ENCODE data around the gene SGTA. TPM values are rescaled to one million over a fixed set of nuclear protein-coding genes. Genes with fewer than 3 reads are reported as not detected.

Gene SGTA
- polyA plus RNA-seq, 4 donors, result 38.2 to 79.5 (median 69.7) TPM

DNA sequence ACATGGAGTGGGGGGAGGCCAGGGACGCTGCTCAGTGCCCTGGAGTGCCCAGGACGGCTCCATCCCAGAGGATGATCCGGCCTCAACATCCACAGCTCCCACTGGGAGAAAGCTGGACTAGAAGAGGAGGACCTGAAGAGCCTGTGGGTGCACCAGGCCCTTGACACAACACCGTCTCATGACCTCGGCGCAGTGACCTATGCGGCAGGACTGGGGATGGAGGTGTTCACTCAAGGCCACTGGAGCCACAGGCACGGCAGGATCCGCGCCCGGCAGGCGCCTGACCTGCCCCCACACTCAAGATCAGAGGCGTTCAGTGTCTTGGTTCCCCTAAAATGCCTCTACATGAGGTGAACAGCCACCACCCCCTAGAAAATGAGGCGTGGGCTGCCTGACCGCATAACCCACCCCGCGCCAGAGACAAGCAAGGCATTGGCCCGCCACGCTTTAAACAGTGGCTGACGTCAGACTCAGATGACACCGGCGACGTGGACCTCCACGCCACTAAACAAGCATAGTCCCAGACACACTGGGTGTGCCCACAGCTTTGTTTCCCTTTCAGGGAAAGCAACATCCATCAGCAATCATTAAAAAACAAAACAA lies 8.0 kb downstream of the SGTA start:
- Histone ChIP-seq H3K4me3 (ENCODE audit: low read depth in 1 of 3, low read length in 3 of 3) (no peak overlapping the region), H3K4me1 (ENCODE audit: control insufficient read depth in 3 of 3, insufficient read depth in 2 of 3, low read depth in 1 of 3, low read length in 2 of 3) (peaks cover 3 to 10% (median 3%) of the 10 kb centered on the region in 3 donors), H3K9me3 (ENCODE audit: control insufficient read depth in 2 of 2, insufficient read depth in 1 of 2, low read depth in 1 of 2, low read length in 1 of 2) (peaks cover 0 to 6% of the 10 kb centered on the region in 2 donors), H3K27me3 (ENCODE audit: control insufficient read depth in 3 of 3, insufficient read depth in 3 of 3, low read length in 3 of 3) (no peaks in the 10 kb centered on the region), H3K27ac (ENCODE audit: low read depth in 1 of 3, low read length in 2 of 3) (peak overlapping the region; percentile 74 to 92 (median 91)), H3K36me3 (ENCODE audit: control insufficient read depth in 3 of 3, insufficient read depth in 2 of 3, low read depth in 1 of 3, low read length in 3 of 3) (peaks cover 0 to 72% (median 0%) of the 10 kb centered on the region in 3 donors)
- DNase-seq (no peak), FAIRE-seq (no peak)
- WGBS, 3 donors, result 80 to 89% (median 80%) methylated on average over 24 of the region's 24 CpGs

- H3K27me3 ChIP-seq (ENCODE audit: control insufficient read depth in 3 of 3, insufficient read depth in 3 of 3, low read length in 3 of 3), result no peaks in the 10 kb centered on the region
- H3K27ac ChIP-seq (ENCODE audit: low read depth in 1 of 3, low read length in 2 of 3), result no peak overlapping the region
- no peak overlapping the region for H3K4me3 ChIP-seq (ENCODE audit: low read depth in 1 of 3, low read length in 3 of 3)
- DNase-seq (no peak), FAIRE-seq (no peak)
- peaks cover 0 to 6% of the 10 kb centered on the region in 2 donors for H3K9me3 ChIP-seq (ENCODE audit: control insufficient read depth in 2 of 2, insufficient read depth in 1 of 2, low read depth in 1 of 2, low read length in 1 of 2)
- peaks cover 3 to 10% (median 3%) of the 10 kb centered on the region in 3 donors for H3K4me1 ChIP-seq (ENCODE audit: control insufficient read depth in 3 of 3, insufficient read depth in 2 of 3, low read depth in 1 of 3, low read length in 2 of 3)
- WGBS, 3 donors, result 88 to 91% (median 91%) methylated on average over 30 to 32 of the region's 32 CpGs
- peaks cover 0 to 71% (median 0%) of the 10 kb centered on the region in 3 donors for H3K36me3 ChIP-seq (ENCODE audit: control insufficient read depth in 3 of 3, insufficient read depth in 2 of 3, low read depth in 1 of 3, low read length in 3 of 3)
Observed at GRCh38 chr19:2774083-2774679, 8.9 kb downstream of the SGTA start.

DNA sequence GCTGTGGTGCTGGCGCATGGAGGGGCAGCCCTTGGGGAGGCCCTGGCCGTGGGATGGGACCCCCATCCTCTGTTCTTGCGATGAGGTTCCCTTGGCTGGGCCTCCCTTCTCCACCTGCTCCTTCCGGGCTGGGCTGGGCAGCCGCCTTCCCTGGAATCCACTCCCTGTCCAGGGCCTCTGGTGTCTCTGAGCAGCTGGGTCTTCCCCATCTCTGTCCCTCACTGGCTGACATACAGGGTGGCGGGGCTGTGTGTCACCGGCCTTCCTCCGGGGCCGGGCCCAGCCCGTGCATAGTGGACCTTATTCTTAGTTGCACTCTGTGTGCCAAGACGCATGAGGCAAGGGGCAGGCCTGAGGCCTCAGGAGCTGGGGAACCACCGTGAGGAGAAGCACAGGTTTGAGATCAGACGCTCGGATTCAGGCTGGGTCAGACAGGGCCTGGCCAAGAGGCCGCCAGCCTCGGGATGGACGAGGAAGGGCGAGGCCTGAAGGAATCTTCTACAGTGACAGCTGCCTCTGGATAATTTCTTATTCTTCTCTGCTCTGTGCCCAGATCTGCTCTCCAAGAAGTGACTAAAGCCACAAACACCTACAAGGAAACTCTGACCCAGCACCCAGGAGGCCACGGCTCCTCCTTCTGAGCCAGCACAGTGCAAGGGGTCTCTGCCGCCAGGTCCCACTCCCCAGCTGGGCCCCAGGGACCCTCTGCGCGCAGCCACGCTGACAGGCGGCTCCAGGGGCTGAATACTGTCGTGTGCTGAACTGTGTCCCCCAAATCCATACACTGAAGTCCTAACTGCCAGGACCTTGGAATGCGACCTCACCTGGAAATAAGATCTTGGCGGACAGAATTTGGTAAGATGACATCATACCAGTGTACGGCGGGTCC lies 11.0 kb downstream of the SGTA start:
- no peak overlapping the region for H3K4me3 ChIP-seq (ENCODE audit: low read depth in 1 of 3, low read length in 3 of 3)
- no peak overlapping the region for H3K27ac ChIP-seq (ENCODE audit: low read depth in 1 of 3, low read length in 2 of 3)
- FAIRE-seq, result no peak
- H3K36me3 ChIP-seq (ENCODE audit: control insufficient read depth in 3 of 3, insufficient read depth in 2 of 3, low read depth in 1 of 3, low read length in 3 of 3), result peaks cover 0 to 71% (median 2%) of the 10 kb centered on the region in 3 donors
- H3K4me1 ChIP-seq (ENCODE audit: control insufficient read depth in 3 of 3, insufficient read depth in 2 of 3, low read depth in 1 of 3, low read length in 2 of 3), result peaks cover 3 to 10% (median 3%) of the 10 kb centered on the region in 3 donors
- WGBS, 3 donors, result 80 to 86% (median 83%) methylated on average over 28 to 29 of the region's 29 CpGs
- no peaks in the 10 kb centered on the region for H3K27me3 ChIP-seq (ENCODE audit: control insufficient read depth in 3 of 3, insufficient read depth in 3 of 3, low read length in 3 of 3)
- no peak for DNase-seq
- peaks cover 0 to 6% of the 10 kb centered on the region in 2 donors for H3K9me3 ChIP-seq (ENCODE audit: control insufficient read depth in 2 of 2, insufficient read depth in 1 of 2, low read depth in 1 of 2, low read length in 1 of 2)

DNA sequence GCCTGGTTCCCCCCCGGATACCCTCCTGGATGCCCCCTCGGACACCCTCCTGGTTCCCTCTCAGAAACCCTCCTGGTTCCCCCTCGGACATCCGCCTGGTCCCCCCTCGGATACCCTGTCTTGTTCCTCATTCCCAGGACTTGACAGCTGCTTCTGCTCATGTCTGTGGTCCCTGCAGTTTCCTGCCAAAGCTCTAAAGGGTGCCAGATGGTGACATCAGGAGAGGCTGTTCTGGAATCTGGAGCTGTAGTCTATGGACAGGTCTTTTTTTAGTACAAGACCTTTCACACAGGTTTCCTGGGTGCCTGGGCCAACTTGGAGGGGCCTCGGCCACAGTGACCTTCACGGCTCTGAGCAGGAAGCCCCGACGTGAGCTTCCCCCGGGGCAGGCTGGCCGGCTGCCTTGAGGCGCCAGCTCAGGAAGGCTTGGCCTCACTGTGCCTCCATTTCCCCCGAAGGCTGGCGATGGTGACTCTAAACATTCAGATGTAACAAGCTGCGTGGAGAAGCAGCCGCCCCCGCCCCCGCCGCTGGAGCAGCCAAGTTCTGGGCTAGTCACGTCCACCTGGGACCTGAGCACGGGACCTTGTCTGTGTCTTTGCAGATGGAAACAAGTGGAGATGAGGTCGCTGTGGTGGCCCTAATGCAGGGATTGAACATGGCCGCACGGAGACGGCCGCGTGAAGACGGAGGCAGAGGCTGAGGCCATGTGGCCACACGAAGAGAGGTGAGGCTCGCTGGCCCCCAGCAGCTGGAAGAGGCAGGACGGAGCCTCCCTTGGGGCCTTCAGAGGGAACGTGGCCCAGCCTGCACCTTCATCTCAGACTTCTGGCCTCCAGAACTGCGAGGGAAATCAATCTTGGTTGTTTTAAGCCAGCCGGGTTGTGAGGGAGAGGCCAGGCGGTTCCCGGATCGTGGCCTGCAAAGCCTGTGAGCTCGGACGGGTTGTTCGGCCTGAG lies 12.7 kb downstream of the SGTA start:
- Histone ChIP-seq H3K4me3 (ENCODE audit: low read depth in 1 of 3, low read length in 3 of 3) (no peak overlapping the region), H3K9me3 (ENCODE audit: control insufficient read depth in 2 of 2, insufficient read depth in 1 of 2, low read depth in 1 of 2, low read length in 1 of 2) (peaks cover 0 to 3% of the 10 kb centered on the region in 2 donors), H3K27ac (ENCODE audit: low read depth in 1 of 3, low read length in 2 of 3) (peak overlapping the region in 2 of 3 donors; percentile 47 to 79), H3K4me1 (ENCODE audit: control insufficient read depth in 3 of 3, insufficient read depth in 2 of 3, low read depth in 1 of 3, low read length in 2 of 3) (peaks cover 0 to 5% (median 0%) of the 10 kb centered on the region in 3 donors), H3K27me3 (ENCODE audit: control insufficient read depth in 3 of 3, insufficient read depth in 3 of 3, low read length in 3 of 3) (no peaks in the 10 kb centered on the region), H3K36me3 (ENCODE audit: control insufficient read depth in 3 of 3, insufficient read depth in 2 of 3, low read depth in 1 of 3, low read length in 3 of 3) (peaks cover 4 to 76% (median 5%) of the 10 kb centered on the region in 3 donors)
- FAIRE-seq (no peak), DNase-seq (peak in 1 of 2 donors; percentile 26)
- WGBS, 3 donors, result 69 to 91% (median 88%) methylated on average over 39 to 40 of the region's 40 CpGs

- Histone ChIP-seq H3K27me3 (ENCODE audit: control insufficient read depth in 3 of 3, insufficient read depth in 3 of 3, low read length in 3 of 3) (no peaks in the 10 kb centered on the region), H3K9me3 (ENCODE audit: control insufficient read depth in 2 of 2, insufficient read depth in 1 of 2, low read depth in 1 of 2, low read length in 1 of 2) (no peaks in the 10 kb centered on the region), H3K27ac (ENCODE audit: low read depth in 1 of 3, low read length in 2 of 3) (no peak overlapping the region), H3K36me3 (ENCODE audit: control insufficient read depth in 3 of 3, insufficient read depth in 2 of 3, low read depth in 1 of 3, low read length in 3 of 3) (peaks cover 10 to 77% (median 11%) of the 10 kb centered on the region in 3 donors), H3K4me1 (ENCODE audit: control insufficient read depth in 3 of 3, insufficient read depth in 2 of 3, low read depth in 1 of 3, low read length in 2 of 3) (peaks cover 0 to 5% (median 0%) of the 10 kb centered on the region in 3 donors), H3K4me3 (ENCODE audit: low read depth in 1 of 3, low read length in 3 of 3) (no peak overlapping the region)
- no peak for FAIRE-seq
- DNase-seq, result no peak
- 93 to 94% (median 94%) methylated on average over 8 of the region's 8 CpGs for WGBS, 3 donors
Observed at GRCh38 chr19:2769218-2769617, 13.9 kb downstream of the SGTA start.

- H3K4me3 ChIP-seq (ENCODE audit: low read depth in 1 of 3, low read length in 3 of 3), result no peak overlapping the region
- H3K27me3 ChIP-seq (ENCODE audit: control insufficient read depth in 3 of 3, insufficient read depth in 3 of 3, low read length in 3 of 3), result no peaks in the 10 kb centered on the region
- H3K27ac ChIP-seq (ENCODE audit: low read depth in 1 of 3, low read length in 2 of 3), result no peak overlapping the region
- peaks cover 10 to 79% (median 11%) of the 10 kb centered on the region in 3 donors for H3K36me3 ChIP-seq (ENCODE audit: control insufficient read depth in 3 of 3, insufficient read depth in 2 of 3, low read depth in 1 of 3, low read length in 3 of 3)
- FAIRE-seq (no peak), DNase-seq (no peak)
- WGBS, 3 donors, result 94 to 95% (median 94%) methylated on average over 28 to 29 of the region's 29 CpGs
- peaks cover 0 to 5% (median 0%) of the 10 kb centered on the region in 3 donors for H3K4me1 ChIP-seq (ENCODE audit: control insufficient read depth in 3 of 3, insufficient read depth in 2 of 3, low read depth in 1 of 3, low read length in 2 of 3)
- no peaks in the 10 kb centered on the region for H3K9me3 ChIP-seq (ENCODE audit: control insufficient read depth in 2 of 2, insufficient read depth in 1 of 2, low read depth in 1 of 2, low read length in 1 of 2)
Observed at GRCh38 chr19:2768365-2769132, 14.5 kb downstream of the SGTA start.

GRCh38 chr19:2767688-2768087 lies 15.4 kb downstream of the SGTA start:
- Histone ChIP-seq H3K36me3 (ENCODE audit: control insufficient read depth in 3 of 3, insufficient read depth in 2 of 3, low read depth in 1 of 3, low read length in 3 of 3) (peaks cover 10 to 88% (median 16%) of the 10 kb centered on the region in 3 donors), H3K27ac (ENCODE audit: low read depth in 1 of 3, low read length in 2 of 3) (no peak overlapping the region), H3K9me3 (ENCODE audit: control insufficient read depth in 2 of 2, insufficient read depth in 1 of 2, low read depth in 1 of 2, low read length in 1 of 2) (no peaks in the 10 kb centered on the region), H3K4me1 (ENCODE audit: control insufficient read depth in 3 of 3, insufficient read depth in 2 of 3, low read depth in 1 of 3, low read length in 2 of 3) (peaks cover 0 to 5% (median 0%) of the 10 kb centered on the region in 3 donors), H3K27me3 (ENCODE audit: control insufficient read depth in 3 of 3, insufficient read depth in 3 of 3, low read length in 3 of 3) (no peaks in the 10 kb centered on the region), H3K4me3 (ENCODE audit: low read depth in 1 of 3, low read length in 3 of 3) (no peak overlapping the region)
- FAIRE-seq (no peak), DNase-seq (no peak)
- WGBS, 3 donors, result 91 to 96% (median 93%) methylated on average over 19 of the region's 19 CpGs
